RPMI8226 (cell line): ENCODE data around the gene KMT2C.
"Not testable (repeated sequence)": the region's sequence is repeated elsewhere in the genome, so short reads cannot be mapped to it uniquely, and the experiment has no call there.

ENCODE experiments used
- DNase-seq: peaks from one replicate; pipeline ENCODE4 v3.0.0-alpha.2; 2015

Gene KMT2C

DNA sequence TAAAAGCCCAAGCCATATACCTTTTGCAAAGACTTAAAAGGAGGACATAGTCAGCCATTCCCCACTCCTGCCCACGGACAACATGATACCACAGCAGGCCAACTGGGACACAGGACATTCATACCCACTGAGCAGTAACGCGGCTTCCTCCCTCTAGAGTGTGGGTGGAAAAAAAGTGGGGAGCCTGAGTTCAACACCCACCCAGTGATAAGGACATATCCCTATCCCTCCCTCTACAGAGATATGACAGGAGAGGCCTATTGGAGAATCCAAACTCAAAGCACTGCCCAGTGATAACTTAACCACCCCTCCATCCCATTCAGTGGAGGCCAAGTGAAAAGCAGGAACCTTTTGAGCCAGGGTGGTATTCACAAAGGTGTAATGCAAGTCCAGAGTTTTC is 148.8 kb downstream of the KMT2C start:
- DNase-seq = not testable (repeated sequence)

DNA sequence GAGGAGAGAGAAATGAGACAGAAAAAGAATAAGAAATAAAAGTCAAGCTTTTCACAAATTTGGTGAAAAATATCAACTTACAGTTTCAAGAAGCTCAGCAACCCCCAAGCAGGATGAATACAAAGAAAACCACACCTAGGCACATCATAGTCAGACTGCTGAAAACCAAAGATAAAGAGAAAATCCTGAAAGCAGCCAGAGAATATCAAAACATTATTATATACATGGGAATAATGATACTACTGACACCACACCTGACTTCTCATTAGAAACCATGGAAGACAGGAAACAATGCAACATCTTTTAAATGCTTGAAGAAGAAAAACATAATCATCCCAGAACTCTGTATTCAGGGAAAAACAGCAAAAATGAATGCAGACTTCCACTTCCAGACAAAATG is 149.6 kb downstream of the KMT2C start:
- not testable (repeated sequence) for DNase-seq

DNA sequence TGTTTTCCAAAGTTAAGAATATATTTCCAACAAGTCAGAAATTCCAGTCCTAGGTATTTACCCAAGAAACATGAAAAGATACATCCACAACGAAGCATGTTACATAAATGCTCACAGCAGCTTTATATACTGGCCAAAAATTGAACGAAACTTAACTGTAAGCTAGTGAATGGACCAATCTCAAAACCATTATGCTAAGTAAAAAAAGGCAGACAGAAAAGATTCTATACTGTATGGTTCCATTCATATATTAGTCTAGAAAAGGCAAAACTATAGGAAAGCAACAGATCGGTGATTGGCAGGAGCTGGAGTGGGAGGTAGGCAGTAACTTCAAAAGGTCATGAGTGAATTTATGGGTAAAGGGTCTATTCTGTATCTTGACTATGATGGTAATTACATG is 150.8 kb downstream of the KMT2C start:
- DNase-seq = not testable (repeated sequence)

DNA sequence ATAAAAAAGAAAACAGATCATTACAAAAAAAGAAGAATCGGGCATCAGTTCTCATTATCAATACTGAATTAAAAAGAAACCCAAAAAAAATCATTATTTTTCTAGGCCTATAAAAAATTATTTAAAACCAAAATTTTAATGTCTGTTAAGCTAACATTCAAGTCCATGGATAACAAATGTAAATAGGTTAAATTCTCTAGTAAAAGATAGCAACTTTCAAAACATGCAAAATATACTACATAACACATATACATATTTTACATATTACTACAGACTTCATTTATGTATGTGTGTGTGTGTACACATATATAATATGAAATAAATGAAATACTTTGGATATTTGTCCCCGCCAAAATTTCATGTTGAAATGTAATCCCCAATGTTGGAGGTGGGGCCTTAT is 158.1 kb downstream of the KMT2C start:
- not testable (repeated sequence) for DNase-seq

DNA sequence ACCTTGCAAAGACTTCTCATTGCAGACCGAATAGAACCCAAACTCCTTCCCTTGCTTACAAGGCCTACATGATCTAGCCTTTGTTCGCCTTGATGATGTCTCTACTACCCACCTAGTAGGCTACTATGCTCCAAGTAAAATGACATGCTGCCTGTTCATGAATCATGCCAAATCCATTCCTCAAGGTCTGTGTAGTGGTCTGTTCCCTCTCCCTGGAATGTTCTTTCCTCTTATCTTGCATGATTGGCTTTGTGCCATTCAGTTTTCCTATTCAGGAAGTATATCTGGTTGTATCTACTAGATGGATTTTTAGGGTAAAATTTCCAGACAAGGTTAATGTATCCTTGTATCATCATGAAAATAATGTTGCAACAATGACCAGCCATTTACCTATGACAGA is 165.4 kb downstream of the KMT2C start:
- DNase-seq = not testable (repeated sequence)

DNA sequence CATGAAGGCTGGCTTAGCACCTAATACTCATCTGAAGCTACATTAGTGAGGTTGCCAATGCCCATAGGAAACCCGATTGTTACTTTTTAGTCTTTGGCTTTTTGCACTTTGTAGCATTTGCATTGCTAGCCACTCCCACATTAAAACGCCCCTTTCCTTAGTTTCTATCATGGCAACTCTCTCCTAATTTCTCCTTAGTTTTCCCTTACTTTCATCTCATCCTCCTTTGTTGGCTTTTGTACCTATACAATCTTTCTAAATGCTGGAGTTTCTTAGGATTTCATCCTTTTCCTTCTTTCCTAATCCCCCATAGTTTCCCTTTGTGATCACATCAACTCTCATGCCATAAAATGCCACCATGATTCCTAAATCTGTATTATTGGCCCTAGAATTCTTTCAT is 168.9 kb downstream of the KMT2C start:
- not testable (repeated sequence) for DNase-seq

DNA sequence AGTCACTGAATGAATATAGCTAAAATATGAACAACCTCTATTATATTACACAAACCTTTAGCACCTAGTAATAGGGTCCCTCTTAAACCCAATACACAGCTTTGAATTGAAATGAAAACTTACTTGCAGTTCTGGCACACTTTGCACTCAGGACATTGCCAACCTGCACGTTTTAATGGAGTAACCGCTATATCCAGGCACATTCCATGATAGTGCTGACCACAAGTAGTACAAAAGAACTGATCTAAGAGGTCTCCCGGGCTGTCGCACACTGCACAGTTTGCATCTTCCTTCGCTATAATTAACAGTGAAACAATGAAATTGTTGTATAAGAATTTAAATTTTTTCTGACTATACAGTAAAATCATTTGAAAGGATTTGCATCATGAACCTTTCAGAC is 170.9 kb downstream of the KMT2C start:
- DNase-seq = not testable (repeated sequence)

DNA sequence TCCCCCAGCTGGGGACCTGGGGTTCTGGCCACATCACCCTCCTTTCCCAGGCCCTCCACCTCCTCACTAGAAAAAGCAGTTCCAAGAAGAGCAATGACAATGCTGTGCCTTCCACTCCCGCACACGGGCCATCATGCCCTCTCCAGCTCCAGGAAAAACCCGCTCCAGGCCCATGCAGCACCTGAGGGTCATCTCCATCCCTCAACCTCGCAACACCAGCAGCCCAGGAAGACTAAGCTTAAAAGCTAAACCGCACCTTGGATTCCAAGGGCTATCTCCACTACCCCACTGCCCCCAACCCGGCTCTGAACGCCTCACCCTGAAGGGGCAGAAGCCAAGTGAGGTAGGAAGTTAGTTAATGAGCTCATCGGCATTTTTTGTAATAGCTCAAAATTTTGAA is 173.7 kb downstream of the KMT2C start:
- DNase-seq = not testable (repeated sequence)

DNA sequence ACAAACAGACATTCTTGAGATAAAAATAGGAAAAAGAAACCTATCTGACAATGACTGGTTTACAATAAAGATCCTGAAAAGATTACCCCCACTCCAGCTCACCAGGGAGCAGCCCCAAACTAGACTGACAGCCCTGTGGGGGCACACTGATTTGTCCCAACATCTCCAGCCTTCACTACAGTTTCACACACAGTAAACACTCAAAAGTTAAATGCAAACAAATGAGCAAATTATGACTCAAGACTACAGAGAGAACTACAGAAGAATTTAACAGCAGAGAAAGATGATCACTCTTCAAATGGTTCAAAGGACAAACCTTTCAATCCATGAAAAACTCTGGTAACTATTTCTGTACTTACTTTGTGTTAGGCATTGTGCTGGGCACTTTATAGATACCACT is 176.2 kb downstream of the KMT2C start:
- DNase-seq = not testable (repeated sequence)

DNA sequence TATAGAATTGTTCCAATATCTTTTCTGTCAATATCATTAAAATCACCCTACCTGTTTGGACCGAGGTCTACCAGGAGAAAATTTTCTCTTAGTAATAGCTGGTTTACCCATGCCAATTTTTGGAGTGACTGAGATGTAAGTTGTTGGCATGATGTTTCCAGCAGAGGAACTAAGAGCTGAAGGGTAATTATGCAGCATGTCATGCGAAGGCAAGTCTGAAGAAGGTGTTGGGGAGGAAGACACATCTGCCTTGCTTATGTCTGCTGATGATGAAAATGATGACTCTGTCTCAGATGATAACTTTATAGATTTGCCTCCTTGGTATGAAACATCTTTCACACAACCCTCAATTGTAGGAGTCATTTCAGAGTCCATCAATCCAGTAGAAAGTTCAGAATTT is 188.0 kb downstream of the KMT2C start:
- DNase-seq = not testable (repeated sequence)

DNA sequence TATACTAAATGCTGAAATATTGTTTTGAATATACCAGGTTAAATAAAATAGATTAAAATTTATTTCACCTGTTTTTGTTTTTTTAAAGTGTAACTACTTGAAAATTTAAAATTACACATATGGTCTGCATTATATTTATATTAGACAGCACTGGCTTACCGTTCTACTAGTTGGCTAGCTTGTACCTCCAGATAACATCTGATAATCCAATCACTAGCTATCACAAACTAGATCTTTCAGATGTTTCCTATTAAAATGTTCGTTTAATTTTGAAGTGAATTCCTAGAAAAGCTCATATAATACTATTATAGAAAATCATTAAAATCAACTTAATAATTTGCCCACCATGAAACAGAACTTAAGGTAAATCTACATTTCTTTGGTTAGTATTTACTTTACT is 190.4 kb downstream of the KMT2C start:
- not testable (repeated sequence) for DNase-seq

DNA sequence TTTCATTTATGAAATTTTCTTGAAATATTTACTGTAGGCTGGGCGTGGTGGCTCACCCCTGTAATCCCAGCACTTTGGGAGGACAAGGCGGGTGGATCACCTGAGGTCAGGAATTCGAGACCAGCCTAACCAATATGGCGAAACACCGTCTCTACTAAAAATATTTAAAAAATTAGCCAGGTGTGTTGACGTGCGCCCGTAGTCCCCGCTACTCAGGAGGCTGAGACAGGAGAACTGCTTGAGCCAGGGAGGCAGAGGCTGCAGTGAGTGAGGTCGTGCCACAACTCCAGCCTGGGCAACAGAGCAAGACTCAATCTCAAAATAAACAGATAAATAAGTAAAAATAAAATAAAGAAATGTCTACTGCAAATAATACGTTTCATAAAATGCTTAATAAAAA is 192.3 kb downstream of the KMT2C start:
- not testable (repeated sequence) for DNase-seq

DNA sequence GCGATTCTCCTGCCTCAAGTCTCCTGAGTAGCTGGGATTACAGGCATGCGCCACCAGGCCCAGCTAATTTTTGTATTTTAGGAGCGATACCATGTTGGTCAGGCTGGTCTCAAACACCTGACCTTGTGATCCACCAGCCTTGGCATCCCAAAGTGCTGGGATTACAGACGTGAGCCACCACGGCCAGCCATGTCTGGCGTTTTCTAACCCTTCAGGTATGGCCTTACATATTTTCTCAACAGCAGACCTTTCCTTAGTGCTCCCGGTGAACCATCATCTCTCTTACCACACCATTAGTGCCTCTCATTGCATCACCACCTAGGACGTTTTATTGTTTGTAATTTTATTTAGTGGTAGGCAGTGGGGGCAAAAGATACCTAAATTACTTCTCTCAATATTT is 194.5 kb downstream of the KMT2C start:
- DNase-seq = not testable (repeated sequence)

DNA sequence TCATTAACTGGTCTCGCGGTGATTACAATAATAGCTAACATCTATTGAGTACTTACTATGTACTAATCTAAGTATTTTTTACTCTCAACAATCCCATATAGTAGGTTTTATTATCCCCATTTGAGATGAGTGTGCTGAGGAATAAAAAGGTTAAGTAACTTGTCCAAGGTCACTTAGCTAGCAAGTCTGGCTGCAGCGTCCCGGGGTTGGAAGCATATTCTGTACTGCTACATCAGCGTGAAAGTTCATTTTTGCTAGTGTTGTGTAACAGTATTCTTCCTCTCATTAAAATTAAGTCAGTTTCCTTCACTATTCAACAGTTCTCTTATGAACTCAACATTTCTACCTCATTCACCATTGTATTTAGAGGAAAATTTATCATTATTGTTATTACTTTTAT is 199.5 kb downstream of the KMT2C start:
- not testable (repeated sequence) for DNase-seq

DNA sequence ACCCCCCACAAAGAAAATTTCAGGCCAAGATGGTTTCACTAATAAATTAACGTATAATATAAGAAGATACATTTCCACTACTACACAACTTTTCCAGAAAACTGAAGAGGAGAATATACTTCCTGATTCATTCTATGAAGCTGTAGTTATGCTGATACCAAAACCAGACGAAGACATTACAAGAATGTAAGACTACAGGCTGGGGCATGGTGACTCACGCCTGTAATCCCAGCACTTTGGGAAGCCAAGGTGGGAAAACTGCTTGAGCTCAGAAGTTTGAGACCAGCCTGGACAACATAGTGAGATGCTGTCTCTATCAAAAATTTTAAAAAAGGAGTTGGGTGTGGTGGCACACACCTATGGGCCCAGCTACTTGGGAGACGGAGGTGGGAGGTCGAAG is 201.4 kb downstream of the KMT2C start:
- not testable (repeated sequence) for DNase-seq

DNA sequence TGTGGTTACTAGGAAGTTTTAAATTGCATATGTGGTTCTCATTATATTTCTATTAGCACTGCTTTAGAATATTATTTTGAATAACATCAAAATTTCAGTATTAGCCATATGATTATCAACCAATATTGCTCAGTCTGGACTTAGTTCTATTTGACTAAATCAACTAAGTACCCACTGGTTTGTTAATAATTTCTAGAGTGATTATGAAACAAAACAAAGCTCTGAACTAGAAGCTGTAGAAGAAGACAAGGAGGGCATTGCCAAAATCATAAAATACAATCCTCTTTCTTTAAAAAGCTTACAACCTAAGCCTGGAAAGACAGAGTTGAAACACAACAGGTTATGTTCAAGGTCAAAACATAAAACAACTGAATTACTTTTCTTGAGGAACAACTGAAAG is 204.7 kb downstream of the KMT2C start:
- DNase-seq = no peak

DNA sequence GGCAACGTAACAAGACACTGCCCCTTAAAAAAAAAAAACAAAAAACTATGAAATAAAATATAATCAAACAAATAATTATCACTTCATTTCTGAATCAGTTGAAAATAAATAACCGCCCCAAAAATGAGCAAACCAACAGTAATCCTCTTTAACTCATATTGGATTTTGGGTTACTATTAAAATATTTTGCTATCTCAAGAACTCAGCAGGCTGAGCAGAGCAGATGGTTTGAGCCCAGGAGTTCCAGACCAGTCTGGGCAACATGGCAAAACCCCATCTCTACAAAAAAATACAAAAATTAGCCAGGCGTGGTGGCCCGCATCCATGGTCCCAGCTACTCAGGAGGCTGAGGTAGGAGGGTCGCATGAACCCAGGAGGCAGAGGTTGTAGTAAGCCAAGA is 216.2 kb downstream of the KMT2C start:
- not testable (repeated sequence) for DNase-seq

DNA sequence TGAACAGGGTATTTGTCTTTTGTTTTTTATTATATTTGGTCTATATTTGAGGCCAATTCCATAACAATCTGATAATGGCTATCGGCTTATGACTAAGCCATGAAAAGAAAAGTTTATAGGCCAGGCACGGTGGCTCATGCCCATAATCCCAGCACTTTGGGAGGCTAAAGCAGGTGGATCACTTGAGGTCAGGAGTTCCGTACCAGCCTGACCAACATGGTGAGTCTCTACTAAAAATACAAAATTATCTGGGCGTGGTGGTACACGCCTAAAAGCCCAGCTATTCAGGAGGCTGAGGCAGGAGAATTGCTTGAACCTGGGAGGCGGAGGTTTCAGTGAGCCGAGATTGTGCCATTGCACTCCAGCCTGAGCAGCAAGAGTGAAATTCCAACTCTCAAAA is 227.0 kb downstream of the KMT2C start:
- DNase-seq = not testable (repeated sequence)

DNA sequence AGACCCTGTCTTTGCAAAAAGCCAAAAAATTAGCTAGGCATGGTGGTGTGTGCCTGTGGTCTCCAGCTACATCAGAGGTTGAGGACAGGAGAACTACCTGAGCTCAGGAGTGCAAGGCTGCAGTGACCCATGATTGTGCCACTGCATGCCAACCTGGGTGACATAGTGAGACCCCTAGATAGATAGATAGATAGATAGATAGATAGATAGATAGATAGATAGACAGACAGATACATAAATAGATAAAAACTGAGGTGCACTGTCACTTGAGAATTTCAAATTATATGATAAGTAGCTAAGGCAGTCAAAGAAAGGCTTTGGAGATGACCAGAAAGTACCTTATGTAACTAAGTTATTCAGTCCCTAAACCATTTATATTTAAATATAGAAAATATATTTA is 231.4 kb downstream of the KMT2C start:
- DNase-seq = not testable (repeated sequence)

DNA sequence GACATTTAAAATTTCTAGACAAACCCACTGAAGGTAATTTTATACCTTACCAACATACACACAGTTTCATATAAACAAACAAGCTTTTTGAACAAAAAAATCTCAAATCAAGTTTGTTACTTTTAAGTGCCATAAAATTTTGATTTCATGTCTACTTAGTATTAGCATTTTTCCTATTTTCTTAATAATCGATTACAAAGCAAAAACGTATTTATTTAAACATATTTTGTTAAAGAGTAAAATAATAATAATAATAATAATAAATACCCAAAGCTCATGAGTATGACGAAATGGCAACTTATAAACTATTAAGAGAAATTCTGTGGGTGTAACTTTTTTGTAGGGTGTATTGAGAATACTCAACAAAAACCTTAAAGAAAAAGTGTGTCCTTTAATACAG is 232.7 kb downstream of the KMT2C start:
- DNase-seq = no peak

DNA sequence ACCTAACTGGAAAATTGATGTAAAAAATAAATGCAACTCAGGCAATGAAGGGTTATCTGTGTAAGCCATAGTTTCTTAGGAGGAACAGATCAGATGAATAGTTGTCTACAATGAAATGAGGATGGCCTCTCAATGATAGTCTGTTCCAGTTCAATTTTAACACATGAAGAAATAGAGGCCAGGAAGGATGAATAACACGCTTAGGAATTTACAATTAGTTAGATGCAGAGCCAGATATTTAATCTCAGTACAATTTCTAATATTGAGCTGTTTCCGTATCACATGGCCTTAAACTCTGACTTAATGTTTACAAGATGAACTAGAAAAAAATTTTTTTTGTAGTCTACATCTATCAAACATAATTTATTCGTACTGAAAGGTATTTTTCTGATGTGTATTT is 233.7 kb downstream of the KMT2C start:
- DNase-seq = no peak

DNA sequence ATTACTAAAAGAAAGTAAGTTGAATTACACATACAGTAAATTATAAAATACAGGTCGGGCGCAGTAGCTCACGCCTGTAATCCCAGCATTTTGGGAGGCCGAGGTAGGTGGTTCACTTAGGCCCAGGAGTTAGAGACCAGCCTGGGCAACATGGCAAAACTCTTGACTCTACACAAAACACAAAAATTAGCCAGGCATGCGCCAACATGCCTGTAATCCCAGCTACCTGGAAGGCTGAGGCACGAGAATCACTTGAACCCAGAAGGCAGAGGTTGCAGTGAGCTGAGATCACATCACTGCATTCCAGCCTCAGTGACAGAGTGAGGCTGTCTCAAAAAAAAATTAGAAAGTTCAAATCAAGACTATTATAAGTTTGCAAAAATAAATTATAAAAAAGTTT is 235.4 kb downstream of the KMT2C start:
- DNase-seq = no peak

DNA sequence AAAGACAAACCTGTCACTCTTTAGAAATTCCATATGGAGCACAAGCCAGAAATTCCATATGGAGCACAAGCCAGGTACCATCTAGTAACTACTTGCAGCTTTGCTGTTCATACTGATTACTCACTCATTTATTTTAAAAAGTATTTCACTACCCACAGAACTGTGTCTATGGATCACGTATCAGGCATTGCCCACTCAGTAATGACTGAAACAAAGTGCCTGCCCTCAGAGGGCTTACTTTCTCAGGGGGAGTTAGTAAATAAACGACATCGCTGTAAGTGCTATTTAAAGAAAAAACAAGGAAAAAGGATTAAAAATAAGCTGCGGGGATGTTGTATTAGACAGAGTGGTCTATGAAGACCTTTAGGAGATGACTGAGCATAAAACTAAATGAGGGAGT is 239.4 kb downstream of the KMT2C start:
- DNase-seq = no peak

DNA sequence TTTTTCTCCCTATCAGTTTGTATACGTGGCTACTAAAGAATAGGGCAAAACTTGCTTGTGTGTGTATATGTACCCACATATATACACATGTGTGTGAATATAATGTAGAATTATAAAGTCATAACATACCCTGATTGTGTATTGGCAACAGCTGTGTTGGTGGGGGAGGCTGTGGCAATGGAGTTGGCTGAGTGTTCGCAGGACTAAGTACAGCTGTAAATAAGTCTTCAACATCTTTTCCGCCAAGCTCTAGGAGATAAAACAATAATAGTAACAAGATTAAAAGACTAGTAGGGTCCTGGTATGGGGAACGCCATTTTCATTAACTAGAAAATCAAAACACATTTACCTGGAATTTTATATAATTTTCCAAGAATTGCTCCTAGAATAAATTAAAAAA is 241.9 kb downstream of the KMT2C start:
- DNase-seq = no peak

DNA sequence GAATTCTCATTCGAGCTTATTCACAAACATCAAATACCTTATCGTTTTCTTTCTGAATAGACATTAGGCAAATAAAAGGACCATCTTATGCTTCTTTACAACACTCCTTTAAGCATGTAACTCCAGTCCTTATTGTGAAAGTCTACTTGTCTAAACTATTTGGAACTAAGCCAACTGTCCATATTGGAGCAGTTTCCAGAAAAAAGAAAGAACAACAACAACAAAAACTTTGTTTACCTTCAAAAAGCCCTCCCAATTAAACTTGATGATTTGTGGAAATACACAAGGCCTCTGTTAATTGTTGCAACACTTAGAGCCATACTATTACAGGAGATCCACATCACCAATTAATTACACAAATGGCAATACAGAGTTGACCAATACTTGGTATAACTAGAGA is 246.7 kb downstream of the KMT2C start:
- no peak for DNase-seq

DNA sequence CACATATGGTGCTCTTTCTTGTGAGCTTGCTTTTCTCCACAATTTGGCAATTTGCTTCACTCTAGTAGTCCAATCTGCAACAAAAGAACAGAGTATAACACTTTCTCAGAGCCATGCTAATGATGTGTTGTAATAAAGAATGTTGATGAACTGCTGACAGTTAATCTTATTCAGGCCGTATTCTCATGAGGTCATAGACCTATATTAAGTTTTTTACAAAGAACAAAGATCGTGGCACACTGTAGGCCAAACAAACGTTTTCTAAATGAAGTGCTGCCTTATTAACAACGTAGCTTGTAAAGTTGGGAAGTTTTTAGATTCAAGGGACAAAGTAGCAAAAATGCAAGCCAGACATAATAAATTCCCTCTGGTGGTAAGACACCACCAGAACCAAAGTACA is 250.2 kb downstream of the KMT2C start:
- no peak for DNase-seq
